ENCODE results near the gene ABCD3.

The ABCD3 gene

GRCh38 chr1:94462606-94463005, 44.4 kb downstream of the ABCD3 start:
- DNase-seq (ENCODE audit: low read depth in 3 of 3) = no peak

- no peak for DNase-seq (ENCODE audit: low read depth in 3 of 3)
Observed at GRCh38 chr1:94463056-94463764, 45.0 kb downstream of the ABCD3 start.

GRCh38 chr1:94463765-94464330, 45.7 kb downstream of the ABCD3 start:
- DNase-seq (ENCODE audit: low read depth in 3 of 3) = no peak

GRCh38 chr1:94468708-94469107, 50.5 kb downstream of the ABCD3 start:
- DNase-seq (ENCODE audit: low read depth in 3 of 3) = no peak

- DNase-seq (ENCODE audit: low read depth in 3 of 3) = no peak
Observed at GRCh38 chr1:94471271-94471670, 53.1 kb downstream of the ABCD3 start.

GRCh38 chr1:94475232-94475631, 57.0 kb downstream of the ABCD3 start:
- no peak for DNase-seq (ENCODE audit: low read depth in 3 of 3)

- DNase-seq (ENCODE audit: low read depth in 3 of 3) = no peak
Observed at GRCh38 chr1:94479682-94480081, 61.5 kb downstream of the ABCD3 start.

- peak in 1 of 3 experiments; percentile 2 for DNase-seq (ENCODE audit: low read depth in 3 of 3)
Observed at GRCh38 chr1:94481473-94481933, 63.3 kb downstream of the ABCD3 start.

- no peak for DNase-seq (ENCODE audit: low read depth in 3 of 3)
Observed at GRCh38 chr1:94486990-94487389, 68.8 kb downstream of the ABCD3 start.

- no peak for DNase-seq (ENCODE audit: low read depth in 3 of 3)
Observed at GRCh38 chr1:94490556-94490955, 72.4 kb downstream of the ABCD3 start.

- no peak for DNase-seq (ENCODE audit: low read depth in 3 of 3)
Observed at GRCh38 chr1:94496076-94496755, 78.0 kb downstream of the ABCD3 start.

- no peak for DNase-seq (ENCODE audit: low read depth in 3 of 3)
Observed at GRCh38 chr1:94501426-94501825, 83.2 kb downstream of the ABCD3 start.

GRCh38 chr1:94501935-94502334, 83.7 kb downstream of the ABCD3 start:
- DNase-seq (ENCODE audit: low read depth in 3 of 3) = no peak

- no peak for DNase-seq (ENCODE audit: low read depth in 3 of 3)
Observed at GRCh38 chr1:94503153-94503552, 85.0 kb downstream of the ABCD3 start.

- no peak for DNase-seq (ENCODE audit: low read depth in 3 of 3)
Observed at GRCh38 chr1:94504601-94505000, 86.4 kb downstream of the ABCD3 start.

- DNase-seq (ENCODE audit: low read depth in 3 of 3) = no peak
Observed at GRCh38 chr1:94512816-94513215, 94.6 kb downstream of the ABCD3 start.

GRCh38 chr1:94514095-94514727, 96.0 kb downstream of the ABCD3 start:
- no peak for DNase-seq (ENCODE audit: low read depth in 3 of 3)

- no peak for DNase-seq (ENCODE audit: low read depth in 3 of 3)
Observed at GRCh38 chr1:94515296-94515947, 97.2 kb downstream of the ABCD3 start.

GRCh38 chr1:94519351-94519750, 101.2 kb downstream of the ABCD3 start:
- no peak for DNase-seq (ENCODE audit: low read depth in 3 of 3)

- no peak for DNase-seq (ENCODE audit: low read depth in 3 of 3)
Observed at GRCh38 chr1:94522304-94522703, 104.1 kb downstream of the ABCD3 start.

- DNase-seq (ENCODE audit: low read depth in 3 of 3) = no peak
Observed at GRCh38 chr1:94524531-94524930, 106.3 kb downstream of the ABCD3 start.
